Adrenal gland (tissue), 5 donors: Measurements from ENCODE around the gene LYZL2.
"Not testable (repeated sequence)": the region's sequence is repeated elsewhere in the genome, so short reads cannot be mapped to it uniquely, and the experiment has no call there.

Experiments used
- POLR2A ChIP-seq, 2 donors: fragments of 450-650 bp; IDR thresholded peaks; one replicate each; pipeline ENCODE4 v1.6.1; 2017; ENCODE audit warnings: antibody characterized with exemption in 2 of 2, mild to moderate bottlenecking in 2 of 2, moderate library complexity in 1 of 2
- TF ChIP-seq, protein P1 (sequence below), 6 experiments: fragments of 450-650 bp in 4 of 6; fragments of 200-600 bp in 2 of 6; sonication (generic) in 1 of 6; IDR thresholded peaks; 1 replicate in 5 of 6; 2 replicates in 1 of 6; pipeline versions ENCODE4 v1.5.1 to v1.8.0; 2016 to 2021; ENCODE audit warnings: antibody characterized with exemption in 6 of 6, mild to moderate bottlenecking in 2 of 6, moderate library complexity in 1 of 6
- donor health status: DM: no; HTN: no; CAD: no.

DNA sequence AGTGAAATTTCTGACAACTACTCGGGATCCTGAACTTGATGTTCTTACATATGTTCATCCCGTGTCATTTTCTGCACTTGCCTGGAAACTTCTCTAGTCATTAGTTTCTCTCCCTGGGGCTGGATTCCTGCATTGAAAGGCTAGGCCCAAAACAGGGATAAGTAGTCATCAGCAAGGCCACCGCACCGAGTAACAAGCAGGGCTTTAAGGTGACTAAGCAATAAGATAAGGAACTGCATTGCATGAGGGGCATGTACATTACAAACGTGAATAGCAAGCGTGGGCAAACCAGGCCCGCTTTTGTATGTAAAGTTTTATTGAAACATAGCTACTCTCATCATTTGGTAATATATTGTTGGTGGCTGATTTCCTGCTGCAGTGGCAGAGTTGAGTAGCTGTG is 977 bp downstream of the LYZL2 start:
- not testable (repeated sequence) for TF ChIP-seq POLR2A (IDR thresholded peaks at IDR 0.05)
- TF ChIP-seq, protein P1, sequence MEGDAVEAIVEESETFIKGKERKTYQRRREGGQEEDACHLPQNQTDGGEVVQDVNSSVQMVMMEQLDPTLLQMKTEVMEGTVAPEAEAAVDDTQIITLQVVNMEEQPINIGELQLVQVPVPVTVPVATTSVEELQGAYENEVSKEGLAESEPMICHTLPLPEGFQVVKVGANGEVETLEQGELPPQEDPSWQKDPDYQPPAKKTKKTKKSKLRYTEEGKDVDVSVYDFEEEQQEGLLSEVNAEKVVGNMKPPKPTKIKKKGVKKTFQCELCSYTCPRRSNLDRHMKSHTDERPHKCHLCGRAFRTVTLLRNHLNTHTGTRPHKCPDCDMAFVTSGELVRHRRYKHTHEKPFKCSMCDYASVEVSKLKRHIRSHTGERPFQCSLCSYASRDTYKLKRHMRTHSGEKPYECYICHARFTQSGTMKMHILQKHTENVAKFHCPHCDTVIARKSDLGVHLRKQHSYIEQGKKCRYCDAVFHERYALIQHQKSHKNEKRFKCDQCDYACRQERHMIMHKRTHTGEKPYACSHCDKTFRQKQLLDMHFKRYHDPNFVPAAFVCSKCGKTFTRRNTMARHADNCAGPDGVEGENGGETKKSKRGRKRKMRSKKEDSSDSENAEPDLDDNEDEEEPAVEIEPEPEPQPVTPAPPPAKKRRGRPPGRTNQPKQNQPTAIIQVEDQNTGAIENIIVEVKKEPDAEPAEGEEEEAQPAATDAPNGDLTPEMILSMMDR (IDR thresholded peaks at IDR 0.05): not testable (repeated sequence)
